HG03025 (cell line): ENCODE measurements around the gene ABT1.
"Not testable (repeated sequence)": the region's sequence is repeated elsewhere in the genome, so short reads cannot be mapped to it uniquely, and the experiment has no call there.

Experiments
- ATAC-seq: cut with Tn5 transposase; IDR thresholded peaks from one replicate; pipeline ENCODE4 v1.9.1; 2021; ENCODE audit warnings: mild to moderate bottlenecking, moderate library complexity; ENCODE audit not compliant: unreplicated experiment, low FRiP score

ABT1 gene

GRCh38 chr6:26596579-26597388 lies at the start of gene ABT1:
Gene ABT1, plus strand, starts transcription at chr6:26596953. Its CDS starts 30 bp downstream, at chr6:26596983.
- ATAC-seq, result peak; percentile 80

- ATAC-seq, result not testable (repeated sequence)
These were observed 49.4 kb upstream of the ABT1 start for GRCh38 chr6:26547363-26547762.

GRCh38 chr6:26550250-26550993 lies 46.3 kb upstream of the ABT1 start:
- no peak for ATAC-seq

- ATAC-seq, result no peak
These were observed 44.5 kb upstream of the ABT1 start for GRCh38 chr6:26552205-26552604.

- no peak for ATAC-seq
These were observed 44.0 kb upstream of the ABT1 start for GRCh38 chr6:26552640-26553188.

GRCh38 chr6:26553264-26553634 lies 43.5 kb upstream of the ABT1 start:
- ATAC-seq, result peak; percentile 31

- peak; percentile 31 for ATAC-seq
These were observed 42.9 kb upstream of the ABT1 start for GRCh38 chr6:26553635-26554446.

- peak; percentile 12 for ATAC-seq
These were observed 42.4 kb upstream of the ABT1 start for GRCh38 chr6:26554447-26554696.

- ATAC-seq, result peak; percentile 29
These were observed 41.9 kb upstream of the ABT1 start for GRCh38 chr6:26554697-26555504.

- no peak for ATAC-seq
These were observed 41.1 kb upstream of the ABT1 start for GRCh38 chr6:26555505-26556262.

GRCh38 chr6:26556263-26557070 lies 40.3 kb upstream of the ABT1 start:
- no peak for ATAC-seq

GRCh38 chr6:26561533-26562466 lies 35.0 kb upstream of the ABT1 start:
- ATAC-seq, result no peak

GRCh38 chr6:26563488-26563887 lies 33.3 kb upstream of the ABT1 start:
- ATAC-seq, result no peak

- ATAC-seq, result peak; percentile 66
These were observed 27.9 kb upstream of the ABT1 start for GRCh38 chr6:26568601-26569432.

GRCh38 chr6:26569433-26569764 lies 27.4 kb upstream of the ABT1 start:
- no peak for ATAC-seq

GRCh38 chr6:26570027-26570809 lies 26.5 kb upstream of the ABT1 start:
- no peak for ATAC-seq
